ENCODE results near the gene HPX.

The HPX gene

GRCh38 chr11:6483015-6483414 lies 42.2 kb upstream of the HPX start:
- DNase-seq (ENCODE audit: insufficient read length, low spot score) = no peak
- no peak for TF ChIP-seq CTCF (IDR thresholded peaks at IDR 0.05; ENCODE audit: insufficient read depth, missing control alignments)
- FAIRE-seq = no peak

- no peak for DNase-seq (ENCODE audit: insufficient read length, low spot score)
- no peak for TF ChIP-seq CTCF (IDR thresholded peaks at IDR 0.05; ENCODE audit: insufficient read depth, missing control alignments)
- FAIRE-seq = no peak
Observed at GRCh38 chr11:6482441-6482840, 41.7 kb upstream of the HPX start.

GRCh38 chr11:6481924-6482275 lies 41.1 kb upstream of the HPX start:
- TF ChIP-seq CTCF (IDR thresholded peaks at IDR 0.05; ENCODE audit: insufficient read depth, missing control alignments) = no peak
- DNase-seq (ENCODE audit: insufficient read length, low spot score) (no peak), FAIRE-seq (no peak)

GRCh38 chr11:6481012-6481923 lies 40.5 kb upstream of the HPX start, which contains the start of the genes ARFIP2 and TIMM10B:
Gene ARFIP2 (minus strand): TSS chr11:6481331. CDS start chr11:6480421, 910 bp downstream.
Gene TIMM10B (plus strand): TSS chr11:6481501. CDS start chr11:6481517, 16 bp downstream.
- peak; percentile 87 for DNase-seq (ENCODE audit: insufficient read length, low spot score)
- FAIRE-seq = no peak

GRCh38 chr11:6480299-6480914 lies 39.6 kb upstream of the HPX start:
- DNase-seq (ENCODE audit: insufficient read length, low spot score) (no peak), FAIRE-seq (no peak)
- no peak for TF ChIP-seq CTCF (IDR thresholded peaks at IDR 0.05; ENCODE audit: insufficient read depth, missing control alignments)

More at GRCh38 chr11:6481012-6481923, 40.5 kb upstream of the HPX start, which contains the start of the genes ARFIP2 and TIMM10B:
- no peak for TF ChIP-seq CTCF (IDR thresholded peaks at IDR 0.05; ENCODE audit: insufficient read depth, missing control alignments)

- no peak for FAIRE-seq
Observed at GRCh38 chr11:6476571-6476970, 35.8 kb upstream of the HPX start.

More at GRCh38 chr11:6476571-6476970, 35.8 kb upstream of the HPX start:
- no peak for DNase-seq (ENCODE audit: insufficient read length, low spot score)
- TF ChIP-seq CTCF (IDR thresholded peaks at IDR 0.05; ENCODE audit: insufficient read depth, missing control alignments) = no peak

Data from D721Med (cell line).